Endothelial cell (in vitro differentiated cells): ENCODE measurements around the gene NKX2-8. TPM values are rescaled to one million over a fixed set of nuclear protein-coding genes. Genes with fewer than 3 reads are reported as not detected.

Experiments used
- DNase-seq: peaks from one replicate; pipeline ENCODE4 v3.0.0; 2021; ENCODE audit warnings: low spot score
- H3K27ac Mint-ChIP-seq: one replicate; pipeline ENCODE4 v1.8.0; 2021; ENCODE audit warnings: mixed read lengths, inconsistent platforms; ENCODE audit not compliant: unreplicated experiment
- H3K27me3 Mint-ChIP-seq: one replicate; pipeline ENCODE4 v1.8.0; 2021; ENCODE audit warnings: mild to moderate bottlenecking, moderate library complexity, mixed read lengths, inconsistent platforms; ENCODE audit not compliant: unreplicated experiment
- H3K36me3 Mint-ChIP-seq: one replicate; pipeline ENCODE4 v1.8.0; 2021; ENCODE audit warnings: mild to moderate bottlenecking, low read depth, mixed read lengths, inconsistent platforms; ENCODE audit not compliant: unreplicated experiment
- H3K4me1 Mint-ChIP-seq: one replicate; pipeline ENCODE4 v1.8.0; 2021; ENCODE audit warnings: mild to moderate bottlenecking, mixed read lengths, inconsistent platforms; ENCODE audit not compliant: unreplicated experiment
- H3K4me3 Mint-ChIP-seq: one replicate; pipeline ENCODE4 v1.8.0; 2021; ENCODE audit warnings: mild to moderate bottlenecking, mixed read lengths, inconsistent platforms; ENCODE audit not compliant: unreplicated experiment
- H3K9me3 Mint-ChIP-seq: one replicate; pipeline ENCODE4 v1.8.0; 2021; ENCODE audit warnings: mixed read lengths, inconsistent platforms; ENCODE audit not compliant: unreplicated experiment
- CTCF ChIP-seq: fragments of 200-600 bp; sonication (generic); IDR thresholded peaks from one replicate; pipeline ENCODE4 v1.5.0; 2021; ENCODE audit warnings: antibody characterized with exemption; ENCODE audit not compliant: unreplicated experiment
- long read RNA-seq: library from polyadenylated mRNA; unstranded; transcript quantifications from one replicate; pipeline ENCODE4 v2.0.0, GENCODE V29; 2020; ENCODE audit not compliant: unreplicated experiment
- total RNA-seq: library from RNA; stranded (reverse); fragmentation: NEBNext Ultra II Directional; extraction: Animal tissue kit (Norgen Biotek cat#: 25700); gene quantifications from one replicate; pipeline ENCODE4 v1.2.1, GENCODE V29; 2021; ENCODE audit not compliant: unreplicated experiment

The NKX2-8 gene
- not detected for total RNA-seq
- long read RNA-seq, result 0 reads

GRCh38 chr14:36582011-36582873 is at the start of gene NKX2-8:
Gene NKX2-8, minus strand, starts transcription at chr14:36582614. Its CDS starts 225 bp downstream, at chr14:36582389.
- Mint-ChIP-seq H3K9me3 (no peaks in the 10 kb centered on the region), H3K27ac (no peak within 1 kb of the TSS), H3K4me1 (peaks cover 8% of the 10 kb centered on the region), H3K36me3 (no peaks in the 10 kb centered on the region), H3K27me3 (peaks cover 23% of the 10 kb centered on the region), H3K4me3 (peak within 1 kb of the TSS; percentile 59)
- peak; percentile 16 for DNase-seq
- no peak for TF ChIP-seq CTCF

GRCh38 chr14:36627981-36628380 is 45.6 kb upstream of the NKX2-8 start:
- H3K27ac Mint-ChIP-seq, result no peak overlapping the region
- no peaks in the 10 kb centered on the region for H3K27me3 Mint-ChIP-seq
- no peak overlapping the region for H3K4me3 Mint-ChIP-seq
- no peak for DNase-seq
- no peaks in the 10 kb centered on the region for H3K9me3 Mint-ChIP-seq
- H3K36me3 Mint-ChIP-seq, result no peaks in the 10 kb centered on the region
- H3K4me1 Mint-ChIP-seq, result no peaks in the 10 kb centered on the region
- no peak for TF ChIP-seq CTCF

- Mint-ChIP-seq H3K9me3 (no peaks in the 10 kb centered on the region), H3K36me3 (no peaks in the 10 kb centered on the region), H3K27me3 (no peaks in the 10 kb centered on the region), H3K27ac (no peak overlapping the region), H3K4me3 (no peak overlapping the region), H3K4me1 (no peaks in the 10 kb centered on the region)
- TF ChIP-seq CTCF, result no peak
- no peak for DNase-seq
Measured at GRCh38 chr14:36626151-36626550, 43.7 kb upstream of the NKX2-8 start.

- DNase-seq, result no peak
- no peak for TF ChIP-seq CTCF
- no peaks in the 10 kb centered on the region for H3K36me3 Mint-ChIP-seq
- no peaks in the 10 kb centered on the region for H3K27me3 Mint-ChIP-seq
- H3K4me1 Mint-ChIP-seq, result no peaks in the 10 kb centered on the region
- H3K27ac Mint-ChIP-seq, result no peak overlapping the region
- no peaks in the 10 kb centered on the region for H3K9me3 Mint-ChIP-seq
- no peak overlapping the region for H3K4me3 Mint-ChIP-seq
Measured at GRCh38 chr14:36625436-36625835, 43.0 kb upstream of the NKX2-8 start.

- H3K36me3 Mint-ChIP-seq, result no peaks in the 10 kb centered on the region
- no peak for TF ChIP-seq CTCF
- no peak overlapping the region for H3K27ac Mint-ChIP-seq
- H3K4me1 Mint-ChIP-seq, result no peaks in the 10 kb centered on the region
- H3K4me3 Mint-ChIP-seq, result no peak overlapping the region
- H3K9me3 Mint-ChIP-seq, result no peaks in the 10 kb centered on the region
- no peak for DNase-seq
- no peaks in the 10 kb centered on the region for H3K27me3 Mint-ChIP-seq
Measured at GRCh38 chr14:36625014-36625413, 42.6 kb upstream of the NKX2-8 start.
